PC-3 (cell line): ENCODE results near the gene KRTAP10-9. TPM values are rescaled to one million over a fixed set of nuclear protein-coding genes. Genes with fewer than 3 reads are reported as not detected.
"Not testable (repeated sequence)": the region's sequence is repeated elsewhere in the genome, so short reads cannot be mapped to it uniquely, and the experiment has no call there.

Experiments
- ATAC-seq: fragments of 200-7000 bp; cut with Tn5 transposase; 2 replicates; pipeline ENCODE4 v1.9.1; 2020; ENCODE audit warnings: mild to moderate bottlenecking, moderate library complexity
- BruUV-seq: library from RNA; stranded (reverse); fragments of 400-500 nt; replicated peaks from 2 replicates; lab custom pipeline; 2021; lab: Mats Ljungman, UMichigan
- CTCF ChIA-PET: fragments of 300-600 bp; sonication (Branson Sonifier 250); formaldehyde crosslinking; loops from one replicate; lab custom pipeline; 2022; ENCODE audit warnings: antibody characterized with exemption; lab: Charles Lee
- POLR2A ChIA-PET: fragments of 300-600 bp; sonication (Branson Sonifier 250); formaldehyde crosslinking; loops from one replicate; lab custom pipeline; 2022; ENCODE audit warnings: antibody characterized with exemption; ENCODE audit not compliant: unreplicated experiment; lab: Charles Lee
- DNase-seq: peaks from one replicate; pipeline ENCODE4 v3.0.0-alpha.2; 2015
- H2AFZ ChIP-seq: fragments of 300-600 bp; sonication (generic); 2 replicates; pipeline ENCODE4 v1.6.0; 2016; ENCODE audit warnings: antibody characterized with exemption, low read length
- H3F3A ChIP-seq: fragments of 300-600 bp; sonication (generic); one replicate; pipeline ENCODE4 v1.6.0; 2017; ENCODE audit warnings: antibody characterized with exemption, low read length, control low read depth, mild to moderate bottlenecking; ENCODE audit not compliant: unreplicated experiment
- H3K27ac ChIP-seq: fragments of 300-600 bp; sonication (generic); 2 replicates; pipeline ENCODE4 v1.5.1; 2016; ENCODE audit warnings: mild to moderate bottlenecking, low read length
- H3K27me3 ChIP-seq: fragments of 300-600 bp; sonication (generic); 2 replicates; pipeline ENCODE4 v1.6.1; 2016; ENCODE audit warnings: low read length, mixed read lengths
- H3K36me3 ChIP-seq: fragments of 300-600 bp; sonication (generic); 2 replicates; pipeline ENCODE4 v1.6.1; 2016; ENCODE audit warnings: low read depth, mixed run types, low read length, mixed read lengths
- H3K4me1 ChIP-seq: fragments of 300-600 bp; sonication (generic); 2 replicates; pipeline ENCODE4 v1.5.1; 2016; ENCODE audit warnings: low read length; ENCODE audit not compliant: insufficient read depth
- H3K4me2 ChIP-seq: fragments of 300-600 bp; sonication (generic); 2 replicates; pipeline ENCODE4 v1.6.0; 2016; ENCODE audit warnings: low read length
- H3K4me3 ChIP-seq: fragments of 300-600 bp; sonication (generic); 2 replicates; pipeline ENCODE4 v1.5.1; 2016; ENCODE audit warnings: mild to moderate bottlenecking, low read length, mixed read lengths
- H3K79me2 ChIP-seq: fragments of 300-600 bp; sonication (generic); 2 replicates; pipeline ENCODE4 v1.6.1; 2017; ENCODE audit warnings: low read length, mixed read lengths
- H3K9ac ChIP-seq: fragments of 300-600 bp; sonication (generic); 2 replicates; pipeline ENCODE4 v1.6.0; 2016; ENCODE audit warnings: mild to moderate bottlenecking, low read length
- H3K9me2 ChIP-seq: fragments of 300-600 bp; sonication (generic); replicated peaks from 2 replicates; pipeline ENCODE4 v1.6.1; 2016; ENCODE audit warnings: mixed run types, low read length, mixed read lengths
- H3K9me3 ChIP-seq: fragments of 300-600 bp; sonication (generic); 2 replicates; pipeline ENCODE4 v1.6.1; 2016; ENCODE audit warnings: low read length, mixed read lengths
- H4K20me1 ChIP-seq: fragments of 300-600 bp; sonication (generic); 2 replicates; pipeline ENCODE4 v1.6.1; 2016; ENCODE audit warnings: low read length, mixed read lengths
- EZH2 ChIP-seq: fragments of 300-600 bp; sonication (generic); IDR thresholded peaks from one replicate; pipeline ENCODE4 v1.6.1; 2017; ENCODE audit warnings: antibody characterized with exemption, mild to moderate bottlenecking, low read length; ENCODE audit not compliant: unreplicated experiment
- EZH2phosphoT487 ChIP-seq: fragments of 300-600 bp; sonication (generic); IDR thresholded peaks from 2 replicates; pipeline ENCODE4 v1.6.1; 2018; ENCODE audit warnings: mild to moderate bottlenecking, antibody characterized with exemption, low read length, borderline replicate concordance
- intact Hi-C: fragments of 100-400 bp; cut with micrococcal nuclease; formaldehyde crosslinking; loops from 2 replicates; pipeline ENCODE4 v1.9.0; 2023
- total RNA-seq: library from RNA; depleted of rRNA; stranded (reverse); fragments of >200 nt; gene quantifications from 2 replicates; pipeline ENCODE4 v1.2.3, GENCODE V29; 2014
- TF ChIP-seq, protein P1 (sequence below): fragments of 300-600 bp; sonication (generic); conservative IDR thresholded peaks from 2 replicates; pipeline ENCODE4 v1.5.1; 2017; ENCODE audit warnings: antibody characterized with exemption, low read depth, mild to moderate bottlenecking, low read length

KRTAP10-9 gene
- total RNA-seq, 1 experiment from 2014 or later = not detected

DNA sequence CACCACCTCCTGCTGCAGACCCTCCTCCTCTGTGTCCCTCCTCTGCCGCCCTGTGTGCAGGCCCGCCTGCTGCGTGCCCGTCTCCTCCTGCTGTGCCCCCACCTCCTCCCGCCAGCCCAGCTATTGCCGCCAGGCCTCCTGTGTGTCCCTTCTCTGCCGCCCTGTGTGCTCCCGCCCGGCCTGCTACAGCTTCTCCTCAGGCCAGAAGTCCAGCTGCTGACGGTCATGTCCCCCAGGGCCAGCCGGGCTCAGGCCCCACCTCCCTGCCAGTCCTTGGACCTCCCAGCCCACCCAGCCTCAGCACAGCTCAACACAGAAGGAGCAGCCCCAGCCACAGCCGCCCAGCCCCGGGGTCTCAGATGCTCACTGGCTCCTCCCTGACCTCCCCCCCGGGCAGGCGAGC, 939 bp downstream of the KRTAP10-9 start:
- H3K79me2 ChIP-seq, CTCF ChIA-PET, H3K9me2 ChIP-seq, DNase-seq, H3K4me2 ChIP-seq, H3K9ac ChIP-seq, H3K4me3 ChIP-seq, H3K4me1 ChIP-seq, intact Hi-C loops, H3K36me3 ChIP-seq, H4K20me1 ChIP-seq, H3F3A ChIP-seq, H2AFZ ChIP-seq, ATAC-seq, BruUV-seq, H3K27ac ChIP-seq, POLR2A ChIA-PET, H3K27me3 ChIP-seq: not testable (repeated sequence)
- peaks cover 12% of the 10 kb centered on the region for H3K9me3 ChIP-seq

- TF ChIP-seq EZH2 = no peak
- TF ChIP-seq, protein P1, sequence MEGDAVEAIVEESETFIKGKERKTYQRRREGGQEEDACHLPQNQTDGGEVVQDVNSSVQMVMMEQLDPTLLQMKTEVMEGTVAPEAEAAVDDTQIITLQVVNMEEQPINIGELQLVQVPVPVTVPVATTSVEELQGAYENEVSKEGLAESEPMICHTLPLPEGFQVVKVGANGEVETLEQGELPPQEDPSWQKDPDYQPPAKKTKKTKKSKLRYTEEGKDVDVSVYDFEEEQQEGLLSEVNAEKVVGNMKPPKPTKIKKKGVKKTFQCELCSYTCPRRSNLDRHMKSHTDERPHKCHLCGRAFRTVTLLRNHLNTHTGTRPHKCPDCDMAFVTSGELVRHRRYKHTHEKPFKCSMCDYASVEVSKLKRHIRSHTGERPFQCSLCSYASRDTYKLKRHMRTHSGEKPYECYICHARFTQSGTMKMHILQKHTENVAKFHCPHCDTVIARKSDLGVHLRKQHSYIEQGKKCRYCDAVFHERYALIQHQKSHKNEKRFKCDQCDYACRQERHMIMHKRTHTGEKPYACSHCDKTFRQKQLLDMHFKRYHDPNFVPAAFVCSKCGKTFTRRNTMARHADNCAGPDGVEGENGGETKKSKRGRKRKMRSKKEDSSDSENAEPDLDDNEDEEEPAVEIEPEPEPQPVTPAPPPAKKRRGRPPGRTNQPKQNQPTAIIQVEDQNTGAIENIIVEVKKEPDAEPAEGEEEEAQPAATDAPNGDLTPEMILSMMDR = no peak
- H3K4me1 ChIP-seq = no peaks in the 10 kb centered on the region
- no peak for ATAC-seq
- no peak overlapping the region for H3K4me3 ChIP-seq
- H2AFZ ChIP-seq = no peak overlapping the region
- DNase-seq = no peak
- intact Hi-C loops = no loop called here
- no peaks in the 10 kb centered on the region for H3K36me3 ChIP-seq
- no peak overlapping the region for H3K27ac ChIP-seq
- no TSS peak for BruUV-seq
- no peaks in the 10 kb centered on the region for H3K27me3 ChIP-seq
- H3K9me2 ChIP-seq = no peaks in the 10 kb centered on the region
- H3K4me2 ChIP-seq = no peak overlapping the region
- 0 out of 2 replicates have a peak, but pooled peaks cover 7% of the 10 kb centered on the region for H3K9me3 ChIP-seq
- ChIA-PET CTCF (no interaction called here), POLR2A (no interaction called here)
- H3K9ac ChIP-seq = no peak overlapping the region
- H3F3A ChIP-seq = no peaks in the 10 kb centered on the region
- no peaks in the 10 kb centered on the region for H3K79me2 ChIP-seq
- H4K20me1 ChIP-seq = no peaks in the 10 kb centered on the region
Observed at GRCh38 chr21:44628707-44629391, 2.0 kb downstream of the KRTAP10-9 start.

- no peaks in the 10 kb centered on the region for H3K27me3 ChIP-seq
- BruUV-seq = no TSS peak
- no peaks in the 10 kb centered on the region for H4K20me1 ChIP-seq
- no peak overlapping the region for H3K4me3 ChIP-seq
- H3K9ac ChIP-seq = no peak overlapping the region
- 0 out of 2 replicates have a peak, but pooled peaks cover 7% of the 10 kb centered on the region for H3K9me3 ChIP-seq
- POLR2A ChIA-PET = interaction anchor here (0.6 kb wide), 1 partner anchor 112 kb away, joined by 4 read pairs; no protein-coding TSS in a partner anchor
- intact Hi-C loops = no loop called here
- no peaks in the 10 kb centered on the region for H3K79me2 ChIP-seq
- H2AFZ ChIP-seq = no peak overlapping the region
- no peaks in the 10 kb centered on the region for H3K36me3 ChIP-seq
- H3K9me2 ChIP-seq = no peaks in the 10 kb centered on the region
- TF ChIP-seq EZH2 (no peak), EZH2phosphoT487 (no peak)
- TF ChIP-seq, protein P1 = no peak
- no peak overlapping the region for H3K27ac ChIP-seq
- CTCF ChIA-PET = no interaction called here
- no peak for DNase-seq
- H3K4me2 ChIP-seq = no peak overlapping the region
- no peaks in the 10 kb centered on the region for H3K4me1 ChIP-seq
- ATAC-seq = no peak
- no peaks in the 10 kb centered on the region for H3F3A ChIP-seq
Observed at GRCh38 chr21:44630440-44630839, 3.5 kb downstream of the KRTAP10-9 start.
